ENCODE data around the gene MATN3. TPM values are rescaled to one million over a fixed set of nuclear protein-coding genes. Genes with fewer than 3 reads are reported as not detected.

MATN3 gene
- total and polyA plus RNA-seq, 2 of the 13 experiments (the other 11 are each of a cell fraction or from before 2014, with no cell fraction given) = 36.1 to 208 TPM

- TF ChIP-seq ZBED4 (CRISPR knock-in tag; IDR thresholded peaks at IDR 0.05; ENCODE audit: borderline replicate concordance) = no peak
- TF ChIP-seq ZBTB39 (CRISPR knock-in tag; IDR thresholded peaks at IDR 0.05) = no peak
- TF ChIP-seq ZNF850 (CRISPR knock-in tag; conservative IDR thresholded peaks at IDR 0.05) = 0 out of 2 replicates have a peak, but pooled peaks have one; percentile 68
- no peak for TF ChIP-seq ZNF761 (CRISPR knock-in tag; conservative IDR thresholded peaks at IDR 0.05)
- TF ChIP-seq ZNF781 (CRISPR knock-in tag; IDR thresholded peaks at IDR 0.05; ENCODE audit: borderline replicate concordance, not compliant biosample characterization) = no peak
- peak; percentile 82; the same call in 1 of the 2 replicates for TF ChIP-seq ZNF414 (CRISPR knock-in tag; IDR thresholded peaks at IDR 0.05)
- TF ChIP-seq PREB (CRISPR knock-in tag; IDR thresholded peaks at IDR 0.05) = no peak
- TF ChIP-seq NR3C1 (CRISPR knock-in tag; IDR thresholded peaks at IDR 0.05) = no peak
- no peak for TF ChIP-seq MAFG (CRISPR knock-in tag; IDR thresholded peaks at IDR 0.05)
- TF ChIP-seq ZNF839 (CRISPR knock-in tag; IDR thresholded peaks at IDR 0.05; ENCODE audit: borderline replicate concordance) = no peak
- TF ChIP-seq ZIK1 (CRISPR knock-in tag; IDR thresholded peaks at IDR 0.05; ENCODE audit: borderline replicate concordance, low read depth) = no peak
- TF ChIP-seq ZNF570 (CRISPR knock-in tag; IDR thresholded peaks at IDR 0.05; ENCODE audit: borderline replicate concordance) = 0 out of 2 replicates have a peak, but pooled peaks have one; percentile 27
- no peak for TF ChIP-seq AKNA (CRISPR knock-in tag; IDR thresholded peaks at IDR 0.05; ENCODE audit: borderline replicate concordance)
Measured at GRCh38 chr2:20050646-20051531, 38.4 kb upstream of the MATN3 start (continued).

All from HepG2 (cell line).